ENCODE measurements around the gene PRDM16. TPM values are rescaled to one million over a fixed set of nuclear protein-coding genes. Genes with fewer than 3 reads are reported as not detected.

Gene PRDM16
- total RNA-seq, 1 experiment from 2014 or later = 0.09 TPM

DNA sequence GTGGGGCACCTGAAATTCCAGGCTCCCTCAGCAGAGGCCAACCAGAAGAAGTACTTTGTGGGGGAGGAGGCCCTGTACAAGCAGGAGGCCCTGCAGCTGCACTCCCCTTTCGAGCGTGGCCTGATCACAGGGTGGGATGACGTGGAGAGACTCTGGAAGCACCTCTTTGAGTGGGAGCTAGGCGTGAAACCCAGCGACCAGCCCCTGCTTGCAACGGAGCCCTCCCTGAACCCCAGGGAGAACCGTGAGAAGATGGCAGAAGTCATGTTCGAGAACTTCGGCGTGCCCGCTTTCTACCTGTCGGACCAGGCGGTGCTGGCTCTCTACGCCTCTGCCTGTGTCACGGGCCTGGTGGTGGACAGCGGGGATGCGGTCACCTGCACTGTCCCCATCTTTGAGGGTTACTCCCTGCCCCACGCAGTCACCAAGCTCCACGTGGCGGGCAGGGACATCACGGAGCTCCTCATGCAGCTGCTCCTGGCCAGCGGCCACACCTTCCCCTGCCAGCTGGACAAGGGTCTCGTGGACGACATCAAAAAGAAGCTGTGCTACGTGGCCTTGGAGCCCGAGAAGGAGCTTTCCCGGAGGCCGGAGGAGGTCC, 47.1 kb upstream of the PRDM16 start:
- H3K27me3 Mint-ChIP-seq (ENCODE audit: unreplicated experiment) = peaks cover 32% of the 10 kb centered on the region
- TF ChIP-seq, protein P1, sequence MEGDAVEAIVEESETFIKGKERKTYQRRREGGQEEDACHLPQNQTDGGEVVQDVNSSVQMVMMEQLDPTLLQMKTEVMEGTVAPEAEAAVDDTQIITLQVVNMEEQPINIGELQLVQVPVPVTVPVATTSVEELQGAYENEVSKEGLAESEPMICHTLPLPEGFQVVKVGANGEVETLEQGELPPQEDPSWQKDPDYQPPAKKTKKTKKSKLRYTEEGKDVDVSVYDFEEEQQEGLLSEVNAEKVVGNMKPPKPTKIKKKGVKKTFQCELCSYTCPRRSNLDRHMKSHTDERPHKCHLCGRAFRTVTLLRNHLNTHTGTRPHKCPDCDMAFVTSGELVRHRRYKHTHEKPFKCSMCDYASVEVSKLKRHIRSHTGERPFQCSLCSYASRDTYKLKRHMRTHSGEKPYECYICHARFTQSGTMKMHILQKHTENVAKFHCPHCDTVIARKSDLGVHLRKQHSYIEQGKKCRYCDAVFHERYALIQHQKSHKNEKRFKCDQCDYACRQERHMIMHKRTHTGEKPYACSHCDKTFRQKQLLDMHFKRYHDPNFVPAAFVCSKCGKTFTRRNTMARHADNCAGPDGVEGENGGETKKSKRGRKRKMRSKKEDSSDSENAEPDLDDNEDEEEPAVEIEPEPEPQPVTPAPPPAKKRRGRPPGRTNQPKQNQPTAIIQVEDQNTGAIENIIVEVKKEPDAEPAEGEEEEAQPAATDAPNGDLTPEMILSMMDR (IDR thresholded peaks at IDR 0.05; ENCODE audit: unreplicated experiment) = no peak
- no peak for DNase-seq
- intact Hi-C loops (cut with micrococcal nuclease; ENCODE audit: unreplicated experiment) = no loop called here
- no peaks in the 10 kb centered on the region for H3K4me1 Mint-ChIP-seq (ENCODE audit: low read depth, unreplicated experiment)
- no peaks in the 10 kb centered on the region for H3K36me3 Mint-ChIP-seq (ENCODE audit: insufficient read depth, unreplicated experiment)
- BruUV-seq (replicated peaks) = no TSS peak
- CTCF ChIA-PET = no interaction called here
- no peaks in the 10 kb centered on the region for H3K9me3 Mint-ChIP-seq (ENCODE audit: low read depth, unreplicated experiment)
- no peak overlapping the region for H3K27ac Mint-ChIP-seq (ENCODE audit: unreplicated experiment)
- no peak overlapping the region for H3K4me3 Mint-ChIP-seq (ENCODE audit: low read depth, unreplicated experiment)

DNA sequence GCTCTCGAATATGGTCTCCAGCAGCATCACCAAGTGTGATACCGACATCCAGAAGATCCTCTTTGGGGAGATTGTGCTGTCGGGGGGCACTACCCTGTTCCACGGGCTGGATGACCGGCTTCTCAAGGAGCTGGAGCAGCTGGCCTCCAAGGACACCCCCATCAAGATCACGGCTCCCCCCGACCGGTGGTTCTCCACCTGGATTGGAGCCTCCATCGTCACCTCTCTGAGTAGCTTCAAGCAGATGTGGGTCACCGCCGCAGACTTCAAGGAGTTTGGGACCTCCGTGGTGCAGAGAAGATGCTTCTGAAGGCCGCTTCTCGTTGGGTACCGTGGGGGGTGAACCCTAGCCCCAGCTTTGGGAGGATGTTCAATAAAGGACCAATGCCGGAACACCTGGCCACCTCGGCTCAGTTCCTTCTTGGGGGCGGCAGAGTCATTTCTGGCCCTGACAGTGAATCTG, 46.5 kb upstream of the PRDM16 start:
- H3K36me3 Mint-ChIP-seq (ENCODE audit: insufficient read depth, unreplicated experiment) = no peaks in the 10 kb centered on the region
- no peak for DNase-seq
- H3K27me3 Mint-ChIP-seq (ENCODE audit: unreplicated experiment) = peaks cover 32% of the 10 kb centered on the region
- no peaks in the 10 kb centered on the region for H3K4me1 Mint-ChIP-seq (ENCODE audit: low read depth, unreplicated experiment)
- no TSS peak for BruUV-seq (replicated peaks)
- intact Hi-C loops (cut with micrococcal nuclease; ENCODE audit: unreplicated experiment) = no loop called here
- H3K4me3 Mint-ChIP-seq (ENCODE audit: low read depth, unreplicated experiment) = no peak overlapping the region
- no peaks in the 10 kb centered on the region for H3K9me3 Mint-ChIP-seq (ENCODE audit: low read depth, unreplicated experiment)
- no peak overlapping the region for H3K27ac Mint-ChIP-seq (ENCODE audit: unreplicated experiment)
- CTCF ChIA-PET = no interaction called here
- TF ChIP-seq, protein P1 (IDR thresholded peaks at IDR 0.05; ENCODE audit: unreplicated experiment) = no peak

DNA sequence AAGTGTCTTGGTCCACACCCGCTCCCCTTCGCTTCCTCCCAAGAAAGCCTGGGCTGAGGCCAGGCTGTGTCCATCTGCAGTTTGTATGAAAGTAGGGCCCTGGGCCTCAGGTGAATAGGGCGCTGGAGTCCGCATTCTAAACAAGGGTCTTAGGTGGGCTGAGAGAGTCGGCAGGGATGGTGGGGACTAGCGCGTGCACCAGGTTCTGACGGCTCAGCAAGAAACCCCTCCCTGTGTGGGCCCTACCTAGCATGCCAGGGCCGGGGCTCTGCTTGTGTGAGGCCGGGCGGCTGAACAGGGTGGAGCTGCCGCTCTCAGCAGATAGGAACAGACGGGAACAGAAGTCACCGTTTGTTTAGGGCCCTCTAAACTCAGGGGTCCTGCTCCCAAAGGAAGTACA, 46.0 kb upstream of the PRDM16 start:
- BruUV-seq (replicated peaks) = no TSS peak
- no peaks in the 10 kb centered on the region for H3K36me3 Mint-ChIP-seq (ENCODE audit: insufficient read depth, unreplicated experiment)
- CTCF ChIA-PET = no interaction called here
- H3K27me3 Mint-ChIP-seq (ENCODE audit: unreplicated experiment) = peaks cover 29% of the 10 kb centered on the region
- intact Hi-C loops (cut with micrococcal nuclease; ENCODE audit: unreplicated experiment) = no loop called here
- H3K4me1 Mint-ChIP-seq (ENCODE audit: low read depth, unreplicated experiment) = no peaks in the 10 kb centered on the region
- no peak overlapping the region for H3K4me3 Mint-ChIP-seq (ENCODE audit: low read depth, unreplicated experiment)
- TF ChIP-seq, protein P1 (IDR thresholded peaks at IDR 0.05; ENCODE audit: unreplicated experiment) = no peak
- DNase-seq = no peak
- H3K9me3 Mint-ChIP-seq (ENCODE audit: low read depth, unreplicated experiment) = no peaks in the 10 kb centered on the region
- H3K27ac Mint-ChIP-seq (ENCODE audit: unreplicated experiment) = no peak overlapping the region

DNA sequence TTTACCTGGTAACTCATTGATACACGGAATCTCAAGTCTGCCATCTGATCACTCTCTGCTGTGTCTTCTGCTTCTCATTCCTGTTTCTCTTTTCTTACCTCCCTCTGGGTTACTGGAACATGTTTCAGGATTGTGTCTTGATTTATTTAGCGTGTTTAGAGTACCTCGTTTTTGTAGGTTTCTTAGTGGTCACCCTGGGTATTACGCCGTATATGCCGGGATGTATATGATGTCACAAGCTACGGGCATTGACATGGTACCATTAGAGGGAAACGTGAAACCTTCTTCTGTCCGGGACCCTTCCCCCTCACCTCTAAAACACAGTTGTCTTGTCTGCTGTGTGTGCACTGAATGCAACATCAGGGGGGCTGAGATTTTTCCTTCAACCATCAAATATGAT, 45.0 kb upstream of the PRDM16 start:
- H3K4me3 Mint-ChIP-seq (ENCODE audit: low read depth, unreplicated experiment) = no peak overlapping the region
- H3K9me3 Mint-ChIP-seq (ENCODE audit: low read depth, unreplicated experiment) = no peaks in the 10 kb centered on the region
- no peaks in the 10 kb centered on the region for H3K4me1 Mint-ChIP-seq (ENCODE audit: low read depth, unreplicated experiment)
- TF ChIP-seq, protein P1 (IDR thresholded peaks at IDR 0.05; ENCODE audit: unreplicated experiment) = no peak
- CTCF ChIA-PET = interaction anchor here (0.5 kb wide), 1 partner anchor 498 kb away, joined by 4 read pairs; the partner anchor contains the start of gene PANK4
- DNase-seq = no peak
- H3K27ac Mint-ChIP-seq (ENCODE audit: unreplicated experiment) = no peak overlapping the region
- H3K27me3 Mint-ChIP-seq (ENCODE audit: unreplicated experiment) = peaks cover 19% of the 10 kb centered on the region
- no peaks in the 10 kb centered on the region for H3K36me3 Mint-ChIP-seq (ENCODE audit: insufficient read depth, unreplicated experiment)
- intact Hi-C loops (cut with micrococcal nuclease; ENCODE audit: unreplicated experiment) = no loop called here
- no TSS peak for BruUV-seq (replicated peaks)
